ENCODE measurements around the gene AGTRAP.

DNA sequence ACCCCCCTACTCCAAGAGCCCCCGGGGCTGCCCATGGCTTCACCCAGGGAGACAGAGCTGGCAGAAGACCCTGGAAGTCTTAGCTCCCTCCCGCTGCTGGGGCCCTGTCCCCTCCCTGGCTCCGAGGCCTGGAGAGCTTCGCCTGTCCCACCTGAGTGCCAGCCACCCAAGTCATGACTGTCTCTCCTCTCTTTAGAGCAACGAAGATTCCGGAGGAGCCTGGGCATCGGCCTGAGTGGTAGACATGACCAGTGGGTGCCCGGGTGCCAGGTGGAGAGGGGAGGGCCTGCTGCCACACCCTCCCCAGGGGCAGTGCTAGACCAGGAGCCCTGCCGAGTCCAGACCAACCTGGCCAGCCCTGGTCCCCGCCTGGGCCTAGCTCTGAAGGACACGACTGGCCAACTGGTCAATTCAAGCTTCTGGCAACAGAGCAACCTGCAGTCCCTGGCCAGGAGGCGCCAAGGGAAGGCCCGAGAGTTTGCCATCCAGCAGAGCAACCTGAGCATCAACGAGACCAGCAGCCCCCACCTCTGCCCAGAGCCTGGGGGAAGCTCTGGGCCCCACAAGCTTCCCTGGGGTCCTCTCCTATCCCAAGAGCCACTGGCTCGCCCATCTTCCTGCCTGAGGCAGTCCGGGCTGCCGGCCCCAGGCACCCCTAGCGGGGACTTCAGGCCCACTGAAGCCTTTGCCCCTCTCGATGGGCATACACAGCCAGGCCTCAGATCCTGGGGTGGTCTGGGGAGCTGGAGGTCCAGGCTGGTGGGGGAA lies 29.9 kb downstream of the AGTRAP start:
- TF ChIP-seq POLR2AphosphoS5 (IDR thresholded peaks at IDR 0.05; ENCODE audit: control insufficient read depth, insufficient read depth, low read depth, low read length) (no peak), EZH2 (IDR thresholded peaks at IDR 0.05; ENCODE audit: borderline replicate concordance, low read depth, low read length) (no peak), HNRNPH1 (optimal IDR thresholded peaks at IDR 0.05; ENCODE audit: low read depth, low read length) (no peak)
- TF ChIP-seq, protein P1, sequence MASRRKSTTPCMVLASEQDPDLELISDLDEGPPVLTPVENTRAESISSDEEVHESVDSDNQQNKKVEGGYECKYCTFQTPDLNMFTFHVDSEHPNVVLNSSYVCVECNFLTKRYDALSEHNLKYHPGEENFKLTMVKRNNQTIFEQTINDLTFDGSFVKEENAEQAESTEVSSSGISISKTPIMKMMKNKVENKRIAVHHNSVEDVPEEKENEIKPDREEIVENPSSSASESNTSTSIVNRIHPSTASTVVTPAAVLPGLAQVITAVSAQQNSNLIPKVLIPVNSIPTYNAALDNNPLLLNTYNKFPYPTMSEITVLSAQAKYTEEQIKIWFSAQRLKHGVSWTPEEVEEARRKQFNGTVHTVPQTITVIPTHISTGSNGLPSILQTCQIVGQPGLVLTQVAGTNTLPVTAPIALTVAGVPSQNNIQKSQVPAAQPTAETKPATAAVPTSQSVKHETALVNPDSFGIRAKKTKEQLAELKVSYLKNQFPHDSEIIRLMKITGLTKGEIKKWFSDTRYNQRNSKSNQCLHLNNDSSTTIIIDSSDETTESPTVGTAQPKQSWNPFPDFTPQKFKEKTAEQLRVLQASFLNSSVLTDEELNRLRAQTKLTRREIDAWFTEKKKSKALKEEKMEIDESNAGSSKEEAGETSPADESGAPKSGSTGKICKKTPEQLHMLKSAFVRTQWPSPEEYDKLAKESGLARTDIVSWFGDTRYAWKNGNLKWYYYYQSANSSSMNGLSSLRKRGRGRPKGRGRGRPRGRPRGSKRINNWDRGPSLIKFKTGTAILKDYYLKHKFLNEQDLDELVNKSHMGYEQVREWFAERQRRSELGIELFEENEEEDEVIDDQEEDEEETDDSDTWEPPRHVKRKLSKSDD (conservative IDR thresholded peaks at IDR 0.05; ENCODE audit: low read length) = no peak
